B cell (primary cell): ENCODE data around the gene ST6GALNAC2.

Experiments used
- CTCF ChIP-seq: fragments of 200-600 bp; IDR thresholded peaks from one replicate; pipeline ENCODE4 v1.8.0; 2022; ENCODE audit warnings: antibody characterized with exemption, mild to moderate bottlenecking
- EZH2 ChIP-seq: IDR thresholded peaks from 2 replicates; pipeline ENCODE4 v1.6.1; 2012; ENCODE audit warnings: borderline replicate concordance, low read depth, mild to moderate bottlenecking, moderate library complexity, low read length; ENCODE audit not compliant: insufficient read depth, poor library complexity, severe bottlenecking

- TF ChIP-seq CTCF (no peak), EZH2 (no peak)
Observed at GRCh38 chr17:76625496-76625895, 39.8 kb upstream of the ST6GALNAC2 start.
